HEK293 (cell line): ENCODE results near the gene PRKAB2.

Experiments used
- GLI4 ChIP-seq: fragments of 450-650 bp; formaldehyde crosslinking; IDR thresholded peaks from 2 replicates; pipeline ENCODE4 v1.5.1; 2016; ENCODE audit warnings: missing biosample characterization, missing genetic modification characterization
- SP2 ChIP-seq: fragments of 450-650 bp; formaldehyde crosslinking; IDR thresholded peaks from 2 replicates; pipeline ENCODE4 v1.5.1; 2016; ENCODE audit warnings: missing biosample characterization, missing genetic modification characterization
- ZFP3 ChIP-seq: fragments of 450-650 bp; formaldehyde crosslinking; IDR thresholded peaks from 2 replicates; pipeline ENCODE4 v1.5.1; 2016; ENCODE audit warnings: low read depth, missing biosample characterization, missing genetic modification characterization
- ZNF169 ChIP-seq: fragments of 450-650 bp; formaldehyde crosslinking; IDR thresholded peaks from 2 replicates; pipeline ENCODE4 v1.5.1; 2016; ENCODE audit warnings: missing biosample characterization, missing genetic modification characterization
- ZNF175 ChIP-seq: fragments of 450-650 bp; formaldehyde crosslinking; IDR thresholded peaks from 2 replicates; pipeline ENCODE4 v1.5.1; 2016; ENCODE audit warnings: missing biosample characterization, missing genetic modification characterization
- ZNF354C ChIP-seq: fragments of 450-650 bp; formaldehyde crosslinking; IDR thresholded peaks from 2 replicates; pipeline ENCODE4 v1.5.1; 2016; ENCODE audit warnings: missing biosample characterization, missing genetic modification characterization, low read depth, borderline replicate concordance
- ZNF747 ChIP-seq: fragments of 450-650 bp; formaldehyde crosslinking; IDR thresholded peaks from 2 replicates; pipeline ENCODE4 v1.5.1; 2016; ENCODE audit warnings: missing biosample characterization, missing genetic modification characterization
- TF ChIP-seq, protein P1 (sequence below): fragments of 450-650 bp; formaldehyde crosslinking; IDR thresholded peaks from 2 replicates; pipeline ENCODE4 v1.5.1; 2016; ENCODE audit warnings: missing biosample characterization, missing genetic modification characterization
- TF ChIP-seq, protein P2 (sequence below): fragments of 450-650 bp; formaldehyde crosslinking; IDR thresholded peaks from 2 replicates; pipeline ENCODE4 v1.5.1; 2016; ENCODE audit warnings: missing biosample characterization, missing genetic modification characterization
- TF ChIP-seq, protein P3 (sequence below): fragments of 450-650 bp; formaldehyde crosslinking; IDR thresholded peaks from 2 replicates; pipeline ENCODE4 v1.5.1; 2017; ENCODE audit warnings: missing biosample characterization, missing genetic modification characterization
- TF ChIP-seq, protein P4 (sequence below): fragments of 450-650 bp; formaldehyde crosslinking; IDR thresholded peaks from 2 replicates; pipeline ENCODE4 v1.5.1; 2016; ENCODE audit warnings: missing biosample characterization, missing genetic modification characterization

DNA sequence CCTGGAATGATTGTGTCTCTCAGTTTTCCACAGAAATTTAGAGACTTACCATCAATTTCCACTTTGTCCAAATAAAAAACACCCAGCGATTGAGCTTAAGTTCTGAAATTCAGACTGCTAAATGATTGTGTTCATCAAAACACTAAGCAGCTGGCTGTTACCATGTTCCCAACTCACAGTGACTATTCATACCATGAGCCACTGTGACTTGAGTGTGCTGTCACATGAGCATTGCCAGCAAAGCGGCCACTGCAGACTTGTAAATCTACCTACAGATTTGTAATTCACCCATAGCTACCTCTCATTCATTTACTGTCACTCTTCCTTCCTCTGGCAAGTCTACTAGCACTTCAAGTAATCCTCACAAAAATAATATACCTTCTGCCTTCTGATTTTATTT is 17.2 kb upstream of the PRKAB2 start:
- TF ChIP-seq ZNF747 (tag by site-specific recombination) (no peak), SP2 (tag by site-specific recombination) (no peak), ZNF175 (no peak), ZNF169 (tag by site-specific recombination) (no peak), ZFP3 (tag by site-specific recombination) (no peak), ZNF354C (tag by site-specific recombination) (no peak), GLI4 (tag by site-specific recombination) (no peak)
- TF ChIP-seq, protein P1, sequence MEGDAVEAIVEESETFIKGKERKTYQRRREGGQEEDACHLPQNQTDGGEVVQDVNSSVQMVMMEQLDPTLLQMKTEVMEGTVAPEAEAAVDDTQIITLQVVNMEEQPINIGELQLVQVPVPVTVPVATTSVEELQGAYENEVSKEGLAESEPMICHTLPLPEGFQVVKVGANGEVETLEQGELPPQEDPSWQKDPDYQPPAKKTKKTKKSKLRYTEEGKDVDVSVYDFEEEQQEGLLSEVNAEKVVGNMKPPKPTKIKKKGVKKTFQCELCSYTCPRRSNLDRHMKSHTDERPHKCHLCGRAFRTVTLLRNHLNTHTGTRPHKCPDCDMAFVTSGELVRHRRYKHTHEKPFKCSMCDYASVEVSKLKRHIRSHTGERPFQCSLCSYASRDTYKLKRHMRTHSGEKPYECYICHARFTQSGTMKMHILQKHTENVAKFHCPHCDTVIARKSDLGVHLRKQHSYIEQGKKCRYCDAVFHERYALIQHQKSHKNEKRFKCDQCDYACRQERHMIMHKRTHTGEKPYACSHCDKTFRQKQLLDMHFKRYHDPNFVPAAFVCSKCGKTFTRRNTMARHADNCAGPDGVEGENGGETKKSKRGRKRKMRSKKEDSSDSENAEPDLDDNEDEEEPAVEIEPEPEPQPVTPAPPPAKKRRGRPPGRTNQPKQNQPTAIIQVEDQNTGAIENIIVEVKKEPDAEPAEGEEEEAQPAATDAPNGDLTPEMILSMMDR (tag by site-specific recombination): no peak
- TF ChIP-seq, protein P2, sequence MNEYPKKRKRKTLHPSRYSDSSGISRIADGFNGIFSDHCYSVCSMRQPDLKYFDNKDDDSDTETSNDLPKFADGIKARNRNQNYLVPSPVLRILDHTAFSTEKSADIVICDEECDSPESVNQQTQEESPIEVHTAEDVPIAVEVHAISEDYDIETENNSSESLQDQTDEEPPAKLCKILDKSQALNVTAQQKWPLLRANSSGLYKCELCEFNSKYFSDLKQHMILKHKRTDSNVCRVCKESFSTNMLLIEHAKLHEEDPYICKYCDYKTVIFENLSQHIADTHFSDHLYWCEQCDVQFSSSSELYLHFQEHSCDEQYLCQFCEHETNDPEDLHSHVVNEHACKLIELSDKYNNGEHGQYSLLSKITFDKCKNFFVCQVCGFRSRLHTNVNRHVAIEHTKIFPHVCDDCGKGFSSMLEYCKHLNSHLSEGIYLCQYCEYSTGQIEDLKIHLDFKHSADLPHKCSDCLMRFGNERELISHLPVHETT (tag by site-specific recombination): no peak
- TF ChIP-seq, protein P3, sequence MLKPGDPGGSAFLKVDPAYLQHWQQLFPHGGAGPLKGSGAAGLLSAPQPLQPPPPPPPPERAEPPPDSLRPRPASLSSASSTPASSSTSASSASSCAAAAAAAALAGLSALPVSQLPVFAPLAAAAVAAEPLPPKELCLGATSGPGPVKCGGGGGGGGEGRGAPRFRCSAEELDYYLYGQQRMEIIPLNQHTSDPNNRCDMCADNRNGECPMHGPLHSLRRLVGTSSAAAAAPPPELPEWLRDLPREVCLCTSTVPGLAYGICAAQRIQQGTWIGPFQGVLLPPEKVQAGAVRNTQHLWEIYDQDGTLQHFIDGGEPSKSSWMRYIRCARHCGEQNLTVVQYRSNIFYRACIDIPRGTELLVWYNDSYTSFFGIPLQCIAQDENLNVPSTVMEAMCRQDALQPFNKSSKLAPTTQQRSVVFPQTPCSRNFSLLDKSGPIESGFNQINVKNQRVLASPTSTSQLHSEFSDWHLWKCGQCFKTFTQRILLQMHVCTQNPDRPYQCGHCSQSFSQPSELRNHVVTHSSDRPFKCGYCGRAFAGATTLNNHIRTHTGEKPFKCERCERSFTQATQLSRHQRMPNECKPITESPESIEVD (tag by site-specific recombination): no peak
- TF ChIP-seq, protein P4, sequence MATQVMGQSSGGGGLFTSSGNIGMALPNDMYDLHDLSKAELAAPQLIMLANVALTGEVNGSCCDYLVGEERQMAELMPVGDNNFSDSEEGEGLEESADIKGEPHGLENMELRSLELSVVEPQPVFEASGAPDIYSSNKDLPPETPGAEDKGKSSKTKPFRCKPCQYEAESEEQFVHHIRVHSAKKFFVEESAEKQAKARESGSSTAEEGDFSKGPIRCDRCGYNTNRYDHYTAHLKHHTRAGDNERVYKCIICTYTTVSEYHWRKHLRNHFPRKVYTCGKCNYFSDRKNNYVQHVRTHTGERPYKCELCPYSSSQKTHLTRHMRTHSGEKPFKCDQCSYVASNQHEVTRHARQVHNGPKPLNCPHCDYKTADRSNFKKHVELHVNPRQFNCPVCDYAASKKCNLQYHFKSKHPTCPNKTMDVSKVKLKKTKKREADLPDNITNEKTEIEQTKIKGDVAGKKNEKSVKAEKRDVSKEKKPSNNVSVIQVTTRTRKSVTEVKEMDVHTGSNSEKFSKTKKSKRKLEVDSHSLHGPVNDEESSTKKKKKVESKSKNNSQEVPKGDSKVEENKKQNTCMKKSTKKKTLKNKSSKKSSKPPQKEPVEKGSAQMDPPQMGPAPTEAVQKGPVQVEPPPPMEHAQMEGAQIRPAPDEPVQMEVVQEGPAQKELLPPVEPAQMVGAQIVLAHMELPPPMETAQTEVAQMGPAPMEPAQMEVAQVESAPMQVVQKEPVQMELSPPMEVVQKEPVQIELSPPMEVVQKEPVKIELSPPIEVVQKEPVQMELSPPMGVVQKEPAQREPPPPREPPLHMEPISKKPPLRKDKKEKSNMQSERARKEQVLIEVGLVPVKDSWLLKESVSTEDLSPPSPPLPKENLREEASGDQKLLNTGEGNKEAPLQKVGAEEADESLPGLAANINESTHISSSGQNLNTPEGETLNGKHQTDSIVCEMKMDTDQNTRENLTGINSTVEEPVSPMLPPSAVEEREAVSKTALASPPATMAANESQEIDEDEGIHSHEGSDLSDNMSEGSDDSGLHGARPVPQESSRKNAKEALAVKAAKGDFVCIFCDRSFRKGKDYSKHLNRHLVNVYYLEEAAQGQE (tag by site-specific recombination): no peak
